ENCODE results near the gene TCP11L2.

The TCP11L2 gene

DNA sequence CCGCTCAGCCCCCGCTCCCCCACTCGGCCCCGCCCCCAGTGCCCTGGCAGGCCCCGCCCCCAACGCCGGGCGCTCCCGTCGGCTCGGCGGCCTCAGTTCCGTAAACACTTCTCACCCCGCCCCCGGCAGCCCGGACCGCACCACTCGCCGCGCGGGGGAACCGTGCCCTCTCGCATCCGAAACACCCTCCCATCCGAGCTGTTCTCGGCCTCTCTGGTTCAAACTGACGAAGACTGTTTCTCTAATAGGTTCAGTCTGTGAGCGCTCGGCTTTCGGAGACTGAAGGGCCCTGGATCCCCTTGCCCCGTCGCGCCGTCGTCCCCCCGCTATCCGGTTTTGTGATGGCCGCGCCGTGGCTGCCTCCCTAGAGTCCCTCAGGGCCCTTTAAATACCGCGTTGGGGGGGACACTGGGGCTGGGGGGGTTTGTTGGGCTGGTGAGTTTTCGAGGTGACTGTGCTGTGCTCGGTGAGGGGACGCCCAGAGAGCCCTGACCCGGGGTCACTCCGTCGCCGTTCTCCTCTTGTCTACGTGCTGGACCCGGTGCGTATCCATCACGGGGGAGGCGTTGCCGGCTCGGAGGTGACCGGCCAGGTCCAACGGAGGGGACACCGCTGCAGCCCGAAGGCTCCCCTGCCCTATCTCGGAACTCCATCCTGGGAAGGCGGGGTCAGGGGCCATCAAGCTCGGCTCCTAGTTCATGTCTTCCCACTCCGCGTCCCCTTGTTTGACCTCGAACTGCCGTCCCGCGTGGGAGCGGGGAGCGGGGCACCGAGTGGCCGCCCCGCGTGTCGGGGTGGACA, at the start of gene TCP11L2:
TCP11L2 (plus strand) TSS at position 333 of the 801 bp plus-strand sequence. CDS start 8,343 bp downstream, outside the sequence.
- DNase-seq, result peak; percentile 82

GRCh38 chr12:106254724-106255123, 47.8 kb upstream of the TCP11L2 start:
- DNase-seq, result no peak

GRCh38 chr12:106255493-106255892, 47.0 kb upstream of the TCP11L2 start:
- DNase-seq, result no peak

DNA sequence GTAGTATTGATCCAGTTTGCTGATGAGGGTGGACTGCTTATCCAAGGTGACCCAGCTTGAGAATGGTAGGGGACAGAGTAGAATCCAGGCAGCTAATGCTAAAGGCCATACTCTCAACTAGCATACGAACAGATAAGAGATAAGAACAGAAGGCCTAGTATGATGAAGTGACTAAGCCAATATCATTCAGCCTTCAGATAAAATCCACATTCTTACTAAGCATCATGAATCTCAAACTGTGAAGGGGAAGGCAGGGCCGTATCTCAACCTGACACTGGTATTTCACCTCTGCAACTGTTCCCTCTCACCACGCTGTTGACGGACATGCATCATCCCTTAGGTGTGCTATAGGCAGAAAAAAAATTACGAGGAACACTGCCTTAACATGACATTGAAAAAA, 46.6 kb upstream of the TCP11L2 start:
- DNase-seq, result no peak

GRCh38 chr12:106256524-106256923, 46.0 kb upstream of the TCP11L2 start:
- no peak for DNase-seq

- DNase-seq, result no peak
Observed at GRCh38 chr12:106258226-106258625, 44.3 kb upstream of the TCP11L2 start.

DNA sequence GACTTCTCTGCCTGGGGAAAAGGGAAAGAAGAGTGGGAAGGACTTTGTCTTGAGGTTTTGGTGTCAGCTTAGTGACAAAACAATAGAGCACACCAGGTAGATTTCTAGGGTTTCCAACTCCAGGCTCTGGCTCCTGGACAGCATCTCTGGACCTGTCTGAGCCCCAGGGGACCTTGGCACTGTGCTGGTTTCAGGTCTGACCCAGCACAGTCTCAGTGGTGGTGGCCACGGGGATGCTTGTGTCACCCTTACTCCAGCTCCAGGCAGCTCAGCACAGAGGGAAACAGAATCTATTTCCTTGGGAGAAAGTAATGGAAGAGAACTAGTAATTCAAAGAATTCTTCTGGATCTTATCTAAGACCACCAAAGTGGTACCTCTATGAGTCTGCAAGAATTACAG, 43.6 kb upstream of the TCP11L2 start:
- DNase-seq, result no peak

- DNase-seq, result no peak
Observed at GRCh38 chr12:106265116-106265515, 37.4 kb upstream of the TCP11L2 start.

DNA sequence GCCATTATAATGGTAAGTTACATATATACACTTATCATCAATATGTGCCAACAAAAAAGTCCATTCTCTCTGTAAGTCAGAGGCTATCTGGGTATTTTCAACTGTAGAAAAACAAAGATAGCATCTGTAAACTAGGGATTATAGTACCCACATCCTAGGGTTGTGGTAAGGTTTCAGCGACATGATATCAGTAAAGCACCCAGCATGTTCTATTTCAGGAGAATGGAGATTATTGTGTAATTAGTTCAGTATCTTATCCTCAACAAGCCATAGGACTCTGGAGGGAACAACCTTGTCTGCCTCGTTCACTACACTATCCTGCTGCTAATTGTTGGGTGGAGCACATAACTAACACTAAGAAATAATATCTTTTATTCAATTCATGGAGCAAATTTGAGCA, 35.0 kb upstream of the TCP11L2 start:
- DNase-seq, result no peak

DNA sequence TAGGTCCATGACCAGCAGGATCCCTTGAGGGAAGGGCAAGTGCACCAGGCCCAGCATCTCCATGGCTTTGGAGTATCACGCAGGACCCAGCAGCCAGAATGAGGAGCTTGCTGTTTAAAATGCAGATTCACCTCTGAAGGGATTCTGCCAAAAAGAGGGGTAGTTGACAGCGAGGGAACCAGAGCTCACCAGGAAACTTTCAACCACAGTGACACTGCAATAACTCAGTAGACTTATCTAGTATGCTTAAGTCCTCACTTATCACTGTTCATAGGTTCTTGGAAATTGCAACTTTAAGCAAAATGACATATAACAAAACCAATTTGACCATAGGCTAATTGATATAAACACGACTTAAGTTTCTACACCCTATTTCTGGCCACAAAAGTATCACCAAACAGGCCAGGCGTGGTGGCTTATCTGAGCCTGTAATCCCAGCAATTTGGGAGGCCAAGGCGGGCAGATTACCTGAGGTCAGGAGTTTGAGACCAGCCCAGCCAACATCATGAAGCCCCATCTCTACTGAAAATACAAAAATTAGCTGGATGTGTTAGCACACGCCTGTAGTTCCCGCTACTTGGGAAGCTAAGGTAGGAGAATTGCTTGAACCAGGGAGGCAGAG, 33.3 kb upstream of the TCP11L2 start:
- no peak for DNase-seq

- no peak for DNase-seq
Observed at GRCh38 chr12:106271575-106272505, 30.7 kb upstream of the TCP11L2 start.

GRCh38 chr12:106273491-106273890, 29.0 kb upstream of the TCP11L2 start:
- no peak for DNase-seq

DNA sequence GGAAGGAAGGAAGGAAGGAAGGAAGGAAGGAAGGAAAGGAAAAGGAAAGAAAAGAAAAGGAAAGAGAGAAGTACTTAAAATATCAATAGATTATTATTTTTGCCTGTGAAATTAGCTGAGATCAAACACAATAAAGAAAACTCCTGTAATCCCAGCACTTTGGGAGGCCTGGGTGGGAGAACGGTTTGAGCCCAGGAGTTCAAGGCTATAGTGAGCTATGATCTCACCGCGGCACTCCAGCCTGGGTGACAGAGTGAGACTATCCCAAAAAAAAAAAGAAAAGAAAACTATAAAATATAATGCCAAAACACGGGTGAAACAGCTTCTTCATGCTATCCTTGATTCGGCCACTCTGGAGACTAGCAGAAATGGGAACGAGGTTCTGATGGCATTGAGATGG, 28.5 kb upstream of the TCP11L2 start:
- DNase-seq, result no peak

DNA sequence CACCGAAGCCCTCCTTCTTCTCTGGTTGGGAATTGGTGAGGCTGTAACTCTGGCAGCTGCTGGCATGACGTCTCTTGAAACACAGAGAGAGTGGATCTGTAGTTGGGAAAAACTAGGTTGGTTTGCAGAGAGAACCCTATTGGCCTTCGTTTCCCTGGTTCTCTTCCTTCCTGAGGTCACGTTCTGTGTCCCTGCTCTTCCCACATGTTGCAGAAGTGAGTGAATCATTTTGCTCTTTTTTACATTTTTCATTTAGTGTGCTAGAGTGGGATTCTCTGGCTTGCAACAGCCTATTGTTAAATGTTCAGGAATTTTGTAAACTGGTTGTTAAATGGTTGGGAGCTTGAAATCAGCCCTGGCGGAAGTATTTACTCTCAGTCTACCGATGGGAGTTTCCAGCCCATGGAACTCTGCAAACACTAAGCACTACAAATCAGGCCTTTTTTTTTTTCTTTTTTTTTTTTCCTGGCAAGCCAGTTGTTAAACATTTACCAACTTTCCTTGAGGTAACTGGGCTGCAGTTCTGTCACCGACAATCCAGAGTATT, 27.9 kb upstream of the TCP11L2 start:
- no peak for DNase-seq

GRCh38 chr12:106275458-106275857, 27.1 kb upstream of the TCP11L2 start:
- no peak for DNase-seq

DNA sequence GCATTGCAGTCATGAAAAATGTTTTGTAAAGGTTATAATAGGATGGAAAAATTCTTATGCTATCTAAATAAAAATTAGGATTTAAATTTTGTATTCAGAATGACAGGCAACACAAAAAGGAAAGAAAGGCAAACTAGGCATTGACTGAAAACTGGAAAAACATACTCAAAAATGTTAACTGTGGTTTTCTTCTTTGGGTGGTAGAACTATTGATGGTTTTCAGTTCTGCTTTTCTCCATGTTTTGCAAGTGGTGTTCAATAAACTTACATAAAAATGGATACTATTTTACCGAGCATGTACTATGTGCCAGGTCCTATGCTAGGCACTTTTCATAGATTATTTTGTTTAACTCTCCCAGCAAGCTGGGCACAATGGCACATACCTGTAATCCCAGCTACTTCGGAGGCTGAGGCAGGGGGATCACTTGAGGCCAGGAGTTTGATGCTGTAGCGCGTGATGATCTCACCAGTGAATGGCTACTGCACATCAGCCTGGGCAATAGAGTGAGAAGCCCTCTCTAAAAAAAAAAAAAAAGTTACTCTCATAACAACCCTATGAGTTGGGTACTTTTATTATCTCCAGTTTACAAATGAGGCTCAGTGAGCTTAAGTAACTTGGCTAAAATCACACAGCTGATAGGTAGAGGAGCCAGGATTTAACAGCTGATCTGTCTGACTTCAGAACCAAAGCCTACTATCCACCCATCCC, 26.3 kb upstream of the TCP11L2 start:
- DNase-seq, result no peak

GRCh38 chr12:106280106-106280505, 22.4 kb upstream of the TCP11L2 start:
- no peak for DNase-seq

DNA sequence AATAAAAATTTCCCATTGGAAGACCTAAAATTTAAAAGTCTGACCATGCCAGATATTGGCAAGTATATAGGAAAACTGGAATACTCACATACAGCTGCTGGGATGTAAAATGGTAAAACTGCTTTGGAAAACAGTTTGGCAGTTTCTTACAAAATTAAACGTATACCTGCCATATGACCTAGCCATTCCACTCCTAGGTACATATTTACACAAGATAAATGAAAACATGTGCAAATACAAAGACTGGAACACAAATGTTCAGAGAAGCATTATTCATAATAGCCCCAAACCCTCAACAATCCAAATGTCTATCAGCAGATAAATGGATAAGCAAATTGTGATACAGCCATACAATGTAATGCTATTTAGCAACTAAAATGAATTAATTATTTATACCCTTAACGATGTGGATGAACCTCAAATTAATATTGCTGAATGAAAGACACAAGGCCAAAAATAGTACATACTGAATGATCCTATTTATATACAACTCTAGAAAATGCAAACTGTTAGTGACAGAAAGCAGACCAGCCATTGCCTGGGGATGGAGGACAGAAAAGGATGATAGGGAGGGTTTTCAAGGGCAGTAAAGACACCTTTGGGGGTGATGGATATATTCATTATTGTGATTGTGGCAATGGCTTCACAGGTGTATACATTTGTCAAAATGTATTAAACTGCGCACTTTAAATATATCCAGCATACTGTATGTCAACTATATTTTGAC, 21.3 kb upstream of the TCP11L2 start:
- no peak for DNase-seq

GRCh38 chr12:106281804-106282203, 20.7 kb upstream of the TCP11L2 start:
- no peak for DNase-seq

DNA sequence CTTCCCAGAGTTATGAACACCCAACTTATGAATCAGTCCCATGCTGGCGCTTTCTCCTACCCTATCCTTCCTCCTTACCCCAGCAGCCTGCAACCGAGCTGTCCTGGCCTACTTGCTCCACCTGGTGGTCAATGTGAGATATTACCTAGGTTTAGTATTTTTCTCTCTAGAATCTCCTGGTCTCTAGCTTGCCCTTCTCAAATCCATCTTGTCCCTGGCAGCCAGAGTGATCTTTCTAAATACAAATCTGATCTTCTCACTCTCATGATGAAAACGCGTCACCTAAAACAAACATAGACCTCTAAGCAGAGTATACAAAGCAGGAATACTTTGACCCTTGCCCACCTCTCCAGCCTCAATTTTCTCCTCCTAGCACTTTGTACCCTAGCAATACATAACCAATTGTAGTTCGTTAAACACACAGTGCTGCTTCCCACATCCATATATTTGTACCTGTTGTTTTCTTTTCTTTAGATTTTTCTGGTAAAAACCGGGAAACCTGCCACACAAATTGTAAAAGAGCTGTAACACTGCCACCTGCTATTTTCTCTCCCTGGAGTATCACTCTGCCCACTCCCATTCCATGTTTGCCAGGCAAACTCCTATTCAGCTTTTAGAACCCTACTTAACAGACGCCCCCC, 20.0 kb upstream of the TCP11L2 start:
- DNase-seq, result peak; percentile 24
